HG03095 (cell line): ENCODE results near the gene NAA15.
A peak's percentile ranks its signal among the peaks of the same experiment; 100 is the strongest.
"Not testable (repeated sequence)": the region's sequence is repeated elsewhere in the genome, so short reads cannot be mapped to it uniquely, and the experiment has no call there.

Source experiments
- ATAC-seq: cut with Tn5 transposase; IDR thresholded peaks from one replicate; pipeline ENCODE4 v1.9.1; 2021; ENCODE audit warnings: moderate library complexity; ENCODE audit not compliant: unreplicated experiment

NAA15 gene

DNA sequence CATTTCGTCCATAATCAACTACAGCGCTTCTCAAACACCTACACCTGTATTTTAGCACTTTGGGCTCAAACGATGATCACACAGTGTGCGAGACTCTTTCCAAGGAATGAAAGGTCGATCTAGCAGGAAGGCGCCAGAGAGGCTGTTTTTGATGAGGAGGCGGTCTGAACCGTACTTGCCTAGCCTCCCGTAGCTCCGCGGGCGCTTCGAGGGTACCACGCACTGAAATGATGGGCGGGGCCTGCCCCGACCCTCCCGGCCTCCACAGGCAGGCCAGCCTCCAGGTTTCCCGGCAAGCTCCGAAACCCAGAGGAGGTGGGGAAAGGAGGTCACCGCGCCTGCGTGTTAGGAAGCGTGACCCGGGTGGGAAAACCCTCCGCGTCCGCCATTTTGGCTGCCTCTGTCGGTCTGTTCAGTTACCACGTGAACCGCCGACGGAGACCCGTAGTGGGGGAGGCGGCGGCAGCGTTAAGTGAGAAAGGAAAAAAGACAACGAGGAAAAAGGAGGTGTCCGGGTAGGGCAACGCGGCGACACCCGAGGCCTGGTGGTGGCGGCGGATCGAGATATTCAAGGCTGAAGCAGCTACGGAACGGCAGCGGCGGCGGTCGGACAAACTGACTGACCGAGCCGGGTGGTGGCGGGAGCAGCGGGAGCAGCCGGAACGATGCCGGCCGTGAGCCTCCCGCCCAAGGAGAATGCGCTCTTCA lies at the start of gene NAA15:
NAA15 (plus strand) TSS at position 393 of the 708 bp plus-strand sequence; CDS start at position 666, 273 bp downstream.
- peak; percentile 65 for ATAC-seq

DNA sequence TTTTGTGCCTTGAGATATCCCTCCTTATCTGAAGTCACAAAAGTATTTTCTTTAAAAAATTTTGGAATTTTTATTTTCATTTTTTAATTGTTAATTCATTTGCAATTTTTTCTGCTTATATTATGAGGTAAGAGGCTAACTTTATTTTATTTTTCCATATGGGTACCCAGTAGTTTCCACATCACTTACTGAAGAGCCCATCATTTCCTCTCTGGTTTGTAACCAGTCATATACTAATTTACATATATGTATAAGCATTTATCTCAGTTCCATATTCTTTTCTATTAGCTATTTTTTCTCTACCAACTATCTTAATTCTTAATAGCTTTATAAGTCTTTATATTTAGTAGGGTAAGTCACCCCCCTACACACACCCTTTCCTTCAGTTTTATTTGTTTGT lies 48.3 kb upstream of the NAA15 start:
- no peak for ATAC-seq

DNA sequence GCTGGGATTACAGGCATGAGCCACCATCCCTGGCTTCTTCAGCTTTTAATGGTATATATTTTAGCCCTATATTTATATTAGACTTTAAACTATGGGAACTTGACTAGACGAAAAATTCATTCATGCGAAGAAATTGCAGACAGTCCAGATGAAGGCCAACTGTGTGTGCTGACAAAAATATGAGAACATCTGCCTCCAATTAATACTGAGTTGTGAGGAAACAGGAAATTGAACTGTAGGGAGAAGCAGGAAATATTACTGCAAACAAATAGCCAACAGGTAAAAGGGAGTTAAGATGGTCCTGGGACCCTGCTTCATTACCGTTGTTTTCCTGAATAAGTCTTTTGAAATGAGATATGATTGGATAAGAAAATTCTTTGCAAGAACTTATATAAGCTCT lies 47.6 kb upstream of the NAA15 start:
- no peak for ATAC-seq

DNA sequence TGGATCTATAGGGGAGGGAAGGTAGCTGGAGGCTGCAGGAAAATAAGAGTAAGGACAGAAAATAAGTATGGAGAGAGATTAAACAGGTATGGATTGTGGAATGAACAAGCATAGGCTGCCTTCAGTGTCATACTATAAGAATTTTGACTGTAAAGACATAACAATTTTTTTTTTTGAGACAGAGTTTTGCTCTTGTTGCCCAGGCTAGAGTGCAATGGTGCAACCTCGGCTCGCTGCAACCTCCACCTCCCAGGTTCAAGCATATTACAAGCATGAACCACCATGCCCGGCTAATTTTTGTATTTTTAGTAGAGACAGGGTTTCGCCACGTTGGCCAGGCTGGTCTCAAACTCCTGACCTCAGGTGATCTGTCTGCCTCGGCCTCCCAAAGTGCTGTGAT lies 45.7 kb upstream of the NAA15 start:
- not testable (repeated sequence) for ATAC-seq

DNA sequence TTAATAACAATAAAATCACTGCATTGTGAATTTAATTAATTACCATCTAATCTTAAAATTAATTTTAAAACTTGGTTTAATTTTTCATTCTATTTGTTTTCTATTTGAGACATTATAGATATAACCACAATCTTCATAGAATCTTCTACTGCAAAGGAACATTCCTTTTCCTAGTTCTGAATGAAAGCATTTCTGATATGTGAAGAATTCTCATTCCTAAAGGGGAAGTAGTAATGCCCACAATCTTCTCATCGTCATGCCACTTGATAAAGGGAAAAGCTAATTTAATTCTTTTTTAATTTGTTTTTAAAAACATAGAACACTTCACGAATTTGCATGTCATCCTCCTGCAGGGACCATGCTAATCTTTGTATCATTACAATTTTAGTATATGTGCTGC lies 45.0 kb upstream of the NAA15 start:
- ATAC-seq, result no peak

DNA sequence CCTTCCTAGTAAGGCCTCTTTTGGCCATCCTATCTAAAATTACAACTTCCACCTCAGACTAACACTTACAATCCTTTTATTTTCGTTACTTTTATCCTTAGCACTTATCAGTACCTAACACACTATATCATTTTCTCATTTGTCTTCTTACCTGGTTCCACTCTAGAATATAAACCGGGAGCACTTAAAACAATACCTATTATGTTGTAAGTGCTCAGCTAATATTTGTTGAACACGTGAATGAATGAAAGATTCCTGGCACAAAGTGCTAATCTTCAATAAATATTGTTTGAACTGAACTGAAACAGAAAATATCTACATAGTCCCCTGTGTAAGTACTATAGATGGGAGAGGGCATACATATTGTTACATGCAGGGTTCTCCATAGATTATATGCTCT lies 35.7 kb upstream of the NAA15 start:
- no peak for ATAC-seq

DNA sequence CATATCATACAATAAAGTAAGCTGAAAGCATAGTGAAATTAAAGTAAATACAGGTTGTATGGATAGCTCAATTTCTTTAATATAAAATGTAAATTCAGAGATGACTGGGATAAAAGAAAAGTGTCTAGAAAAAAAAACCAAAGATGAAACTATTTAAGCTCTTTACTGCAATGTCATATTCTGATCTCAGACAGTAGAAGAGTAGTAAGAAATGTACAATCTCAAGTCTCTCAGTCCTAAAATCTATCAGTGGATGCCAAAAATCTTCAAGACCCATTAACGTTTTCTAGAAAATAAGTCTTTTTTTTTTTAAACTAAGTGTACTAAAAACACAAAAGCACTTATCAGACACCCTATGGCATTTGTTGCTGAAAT lies 35.1 kb upstream of the NAA15 start:
- no peak for ATAC-seq

DNA sequence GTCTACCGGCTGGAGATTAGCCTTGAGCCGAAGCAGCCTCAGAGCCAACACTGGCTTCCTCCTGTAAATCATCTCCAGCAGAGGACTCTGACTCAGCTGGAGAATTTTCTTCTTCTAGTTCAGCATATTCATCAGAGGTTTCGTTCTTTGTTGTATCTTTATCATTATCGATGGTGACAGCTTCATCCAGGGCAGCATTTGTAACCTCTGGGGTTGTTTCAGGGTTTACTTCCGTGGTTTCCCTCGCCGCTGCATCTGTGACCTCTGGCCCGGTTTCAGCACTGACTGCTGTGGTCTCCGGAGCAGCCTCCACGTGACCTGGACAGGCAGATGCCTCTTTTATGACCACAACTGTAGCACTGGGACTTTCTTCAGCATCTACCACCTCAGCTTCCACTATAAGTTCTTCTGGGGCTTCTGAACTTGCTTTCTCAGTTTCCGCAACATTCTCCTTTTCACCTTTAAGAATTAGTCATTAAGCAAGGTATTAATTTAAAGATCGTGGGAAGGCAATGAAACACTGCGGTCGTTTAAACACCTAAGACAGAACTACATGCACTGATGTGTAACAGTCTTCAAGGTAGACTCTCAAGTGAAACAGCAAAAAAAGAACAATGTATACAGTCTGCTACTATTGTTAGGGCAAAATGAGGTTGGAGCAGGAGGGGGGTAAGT lies 34.6 kb upstream of the NAA15 start:
- ATAC-seq, result peak; percentile 98

DNA sequence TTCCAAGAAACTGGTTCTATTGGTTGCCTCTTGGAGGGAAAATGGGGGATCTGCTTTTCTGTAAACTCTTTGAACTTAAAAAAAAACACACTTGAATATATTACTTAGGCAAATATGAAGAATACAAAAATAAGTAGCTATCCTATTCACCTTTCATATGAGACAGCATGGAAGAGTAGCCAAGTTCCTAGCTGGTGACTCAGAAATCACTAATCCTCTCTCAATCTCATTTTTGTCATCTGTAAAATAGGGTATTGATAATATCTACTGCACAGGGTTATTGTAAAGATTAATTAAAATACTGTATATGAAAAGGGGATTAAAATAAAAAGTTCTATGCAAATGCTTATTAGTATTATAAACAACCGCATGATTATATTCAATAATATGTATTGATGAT lies 34.0 kb upstream of the NAA15 start:
- ATAC-seq, result no peak

DNA sequence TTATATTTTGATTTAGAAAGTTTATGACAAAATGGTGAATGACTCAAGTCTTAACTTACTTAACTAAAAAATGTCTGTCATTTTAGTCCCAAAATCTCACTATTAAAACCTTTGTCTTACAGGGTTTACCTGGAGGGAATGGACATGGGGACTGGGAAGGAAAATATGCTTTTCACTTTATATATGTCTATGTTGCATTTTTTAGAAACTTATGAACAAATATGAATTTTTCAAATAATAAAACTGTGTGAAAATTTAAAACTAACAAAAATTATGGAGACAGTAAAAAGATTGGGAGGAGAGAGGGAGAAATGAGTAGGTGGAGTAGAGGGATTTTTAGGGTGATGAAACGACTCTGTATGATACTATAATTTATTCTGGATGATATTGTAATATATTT lies 27.5 kb upstream of the NAA15 start:
- ATAC-seq, result no peak

DNA sequence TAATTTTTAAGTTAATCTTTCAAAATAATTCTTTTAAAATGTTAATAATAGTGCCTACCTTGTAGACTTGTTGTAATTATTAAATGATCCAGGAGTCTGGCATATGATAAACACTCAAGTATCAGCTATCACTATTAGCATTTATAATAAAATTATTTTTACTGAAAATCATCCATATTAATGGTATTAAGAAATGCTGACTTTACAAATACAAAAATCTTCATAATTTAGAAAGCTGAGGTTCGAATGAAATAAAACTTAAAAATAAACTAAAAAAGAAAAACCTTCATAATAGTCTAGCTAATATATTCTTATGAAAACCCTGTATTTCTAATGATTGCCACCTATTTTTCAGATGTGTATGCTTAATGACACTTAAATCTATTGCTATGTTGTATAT lies 26.5 kb upstream of the NAA15 start:
- no peak for ATAC-seq

DNA sequence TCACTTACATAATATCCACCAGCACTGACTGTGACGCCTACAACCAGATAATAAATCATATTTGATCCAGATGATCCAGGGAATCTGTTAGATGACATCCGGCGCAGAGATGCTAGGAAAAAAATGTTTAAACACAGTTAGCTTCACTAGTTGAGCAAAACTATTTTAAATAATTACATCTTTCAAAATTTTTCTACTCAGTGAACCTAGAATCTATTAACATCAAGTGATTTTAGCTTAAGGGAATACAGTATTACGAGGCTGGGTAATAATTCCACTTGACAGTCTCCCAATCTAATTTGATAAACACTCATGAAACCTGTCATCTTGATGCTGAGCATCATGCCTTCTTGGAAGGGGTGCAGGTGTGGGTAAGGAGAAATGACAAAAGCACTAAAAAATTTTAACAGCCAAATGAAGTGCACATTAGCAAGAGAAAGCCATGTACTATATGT lies 26.0 kb upstream of the NAA15 start:
- ATAC-seq, result no peak

DNA sequence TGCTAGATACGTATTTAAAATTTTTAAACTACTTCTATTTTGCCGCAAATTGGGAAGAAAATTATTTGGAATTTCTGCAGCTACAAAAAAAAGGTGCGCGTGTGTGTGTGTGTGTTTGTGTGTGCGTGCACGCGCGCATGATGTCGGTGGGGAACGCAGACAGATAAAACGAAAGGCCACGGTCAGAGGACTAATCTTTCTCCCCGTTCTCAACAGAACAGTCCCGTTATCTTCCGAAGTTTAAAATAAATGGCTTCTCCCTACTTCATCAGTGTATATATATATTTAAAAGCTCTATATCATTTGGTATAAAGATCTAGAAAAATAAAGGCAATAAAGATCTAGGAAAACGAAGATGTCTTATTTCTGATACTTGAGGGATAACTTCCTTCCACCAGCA lies 22.8 kb upstream of the NAA15 start:
- no peak for ATAC-seq

DNA sequence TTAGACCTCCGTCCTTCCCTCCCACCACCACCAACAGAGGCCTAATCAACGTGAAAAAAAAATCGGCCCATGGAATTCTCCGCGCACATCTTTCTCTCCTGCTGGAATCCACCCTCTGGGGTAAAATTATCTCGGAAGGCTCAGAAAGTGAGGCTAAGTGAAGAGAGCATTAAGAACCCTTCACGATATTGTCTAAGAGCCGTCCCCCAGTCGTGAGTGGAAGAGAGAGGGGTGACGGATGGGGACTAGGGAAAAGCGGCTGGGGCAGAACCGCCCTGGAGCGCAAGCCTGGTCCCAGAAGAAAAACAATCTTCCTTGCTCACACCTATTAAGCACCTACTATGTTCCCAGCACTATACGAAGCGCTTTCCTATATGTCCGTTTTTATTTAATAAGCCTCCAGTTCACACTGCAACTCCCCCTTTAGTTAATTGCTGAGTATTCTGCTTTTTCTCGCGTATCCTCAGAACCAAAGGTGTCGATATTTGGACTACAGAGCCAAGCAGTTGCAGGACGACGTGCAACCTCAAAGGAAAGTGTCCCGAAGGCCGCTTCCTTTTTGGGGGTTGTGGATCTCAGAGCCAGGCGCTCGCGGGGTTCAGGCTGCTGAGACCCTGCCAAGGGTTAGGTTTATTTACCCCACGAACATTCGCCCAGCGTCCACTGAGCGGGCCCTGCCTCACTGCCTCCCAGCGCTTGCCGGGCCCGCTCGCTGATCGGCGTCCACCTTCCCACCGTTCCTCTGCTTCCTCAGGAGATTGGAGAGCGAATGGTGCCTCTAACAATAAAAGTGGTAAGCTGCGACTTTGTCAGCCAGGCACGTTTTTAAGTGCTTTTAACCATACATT lies 22.2 kb upstream of the NAA15 start:
- no peak for ATAC-seq

DNA sequence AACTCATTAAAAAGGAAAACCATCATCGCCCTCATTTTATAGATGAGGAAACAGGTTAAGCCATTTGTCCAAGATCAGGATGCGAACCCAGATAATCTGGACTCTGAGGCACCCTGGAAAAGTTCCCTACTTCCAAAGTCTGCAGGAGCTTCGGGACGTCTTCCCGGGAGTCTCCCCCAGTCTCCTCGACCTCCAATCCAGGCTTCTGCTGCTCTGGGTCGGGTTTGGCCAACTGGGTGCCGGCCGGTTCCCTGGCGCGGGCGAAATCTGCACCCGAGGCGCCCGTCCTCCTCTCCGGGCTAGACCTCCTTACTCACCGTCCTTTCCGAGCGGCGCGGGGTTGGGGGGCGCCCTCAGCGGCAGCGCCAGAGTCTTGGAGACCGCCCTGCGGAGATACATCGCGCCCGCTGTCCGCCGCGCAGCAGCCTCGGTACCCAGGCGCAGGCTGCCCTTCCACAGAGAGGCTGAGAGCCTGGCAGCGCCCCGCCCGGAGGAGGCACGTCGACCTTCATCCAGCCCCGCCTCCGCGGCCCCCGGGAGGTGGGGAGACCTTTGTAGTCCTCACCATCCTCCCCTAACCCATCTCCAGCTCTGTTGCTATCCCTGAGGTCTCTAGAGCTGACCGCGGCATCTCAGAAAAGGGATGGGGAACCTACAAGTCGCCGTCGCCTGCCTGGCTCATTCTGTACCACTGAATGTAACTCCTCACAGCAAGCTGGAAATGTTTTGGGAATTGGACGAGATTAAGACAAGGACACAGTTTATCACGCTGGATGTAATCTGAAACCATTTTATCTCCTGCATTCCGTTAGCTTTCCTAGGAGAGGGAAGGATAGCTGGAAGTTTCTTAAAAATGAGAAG lies 21.3 kb upstream of the NAA15 start, which contains the start of gene MGARP:
MGARP (minus strand) TSS at position 466 of the 861 bp plus-strand sequence; CDS start at position 399, 67 bp downstream.
- ATAC-seq, result no peak

DNA sequence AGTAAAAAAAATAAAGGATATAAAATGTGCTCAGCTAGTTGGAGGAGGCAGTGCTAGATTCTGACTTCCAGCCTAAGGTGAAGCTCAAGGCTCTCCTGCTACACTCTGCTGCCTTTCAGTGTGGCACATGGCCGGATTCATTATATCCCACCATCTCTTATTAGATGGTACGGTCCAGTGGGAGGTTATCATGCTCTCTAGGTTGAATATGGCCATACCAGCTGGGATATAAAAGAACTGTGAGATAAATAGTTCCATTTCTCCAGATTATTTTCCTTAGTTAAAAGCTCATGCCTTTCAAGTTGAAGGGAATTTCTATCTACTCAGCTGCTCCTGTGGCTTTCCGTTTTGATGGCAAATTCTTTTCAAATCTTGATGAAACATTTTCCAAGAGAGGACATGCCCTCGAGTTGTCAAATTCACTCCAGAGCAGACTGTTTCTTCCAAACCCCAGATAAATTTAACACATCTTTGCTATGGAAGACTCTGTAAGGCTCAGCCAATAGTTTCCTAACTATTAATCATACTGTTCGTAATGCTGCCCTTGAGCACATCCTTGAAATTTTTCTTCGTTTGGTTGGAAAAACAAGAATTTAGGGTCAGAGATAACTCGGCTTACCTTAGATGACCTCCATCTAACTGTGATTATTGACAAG lies 19.1 kb upstream of the NAA15 start:
- no peak for ATAC-seq

DNA sequence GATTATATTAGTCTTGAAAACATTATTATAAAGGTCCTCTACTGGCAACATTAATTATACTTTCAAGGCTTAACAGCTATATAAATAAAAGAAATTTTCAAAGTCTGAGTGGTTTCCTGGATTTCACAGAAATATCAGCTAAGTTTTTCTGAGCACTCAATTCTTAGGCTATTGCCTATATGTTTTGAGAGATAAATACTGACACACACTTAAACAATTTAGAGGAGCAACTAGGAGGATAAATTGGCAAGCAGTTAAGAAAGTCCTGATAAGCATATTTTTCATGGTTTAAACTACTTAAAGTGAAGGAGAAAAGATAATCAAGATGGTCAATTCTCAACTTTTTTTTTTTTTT lies 18.6 kb upstream of the NAA15 start:
- no peak for ATAC-seq

DNA sequence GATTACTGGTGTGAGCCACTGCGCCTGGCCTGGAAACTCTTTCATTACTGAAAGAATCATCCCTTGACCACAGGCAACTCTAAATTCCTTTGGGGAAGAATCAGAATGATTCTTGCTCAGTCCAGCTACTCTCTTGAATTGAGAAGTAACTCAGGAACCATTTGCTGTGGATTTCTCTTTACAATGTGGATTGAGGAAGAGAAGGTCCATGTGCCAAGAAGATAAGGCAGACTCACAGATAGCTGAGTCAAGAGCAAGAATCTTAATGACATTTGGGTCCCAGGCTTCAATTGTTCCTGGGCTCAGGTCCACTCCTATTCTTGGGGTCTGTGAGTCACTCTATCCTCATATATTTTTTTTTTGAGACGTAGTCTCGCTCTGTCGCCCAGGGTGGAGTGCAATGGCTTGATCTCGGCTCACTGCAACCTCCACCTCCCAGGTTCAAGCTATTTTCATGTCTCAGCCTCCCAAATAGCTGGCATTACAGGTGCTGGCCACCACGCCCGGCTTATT lies 15.1 kb upstream of the NAA15 start:
- no peak for ATAC-seq

DNA sequence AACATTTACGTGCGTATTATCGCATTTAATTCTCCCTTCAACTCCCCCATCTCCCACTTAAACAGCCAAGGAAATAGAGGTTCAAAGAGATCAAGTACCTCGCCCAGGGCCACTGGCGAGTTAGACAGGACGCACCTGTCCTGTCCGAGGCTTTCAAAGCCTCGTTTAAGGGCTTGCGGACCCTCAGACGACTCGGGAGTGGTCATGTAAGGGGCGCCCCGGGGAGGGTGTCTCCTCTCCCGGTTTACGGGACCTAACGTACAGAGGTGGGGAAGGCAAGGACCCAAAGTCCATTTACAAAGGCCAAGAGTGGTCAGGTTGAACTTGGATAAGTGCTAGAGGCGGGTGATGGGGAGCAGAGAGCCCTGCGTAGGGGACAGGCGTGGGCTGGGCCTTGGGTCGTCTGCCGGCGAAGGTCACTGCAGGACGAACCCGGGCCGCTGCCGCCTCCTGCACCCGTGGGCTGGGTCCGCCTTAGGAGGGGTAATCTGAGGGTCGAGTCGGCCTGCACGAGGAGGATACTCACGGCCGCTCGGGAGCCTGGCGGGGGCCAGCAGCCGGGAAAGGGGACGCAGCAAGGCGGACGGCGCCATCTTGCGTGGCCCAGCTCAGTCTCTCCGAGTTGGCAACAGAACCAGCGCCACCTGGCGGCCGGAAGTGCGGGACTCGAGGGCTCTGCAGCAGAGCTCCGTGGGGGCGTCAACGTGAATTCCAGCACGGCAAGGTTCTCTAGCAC lies 5.9 kb upstream of the NAA15 start:
- ATAC-seq, result peak; percentile 95
